Measurements from ENCODE around the gene SMOC1.

DNA sequence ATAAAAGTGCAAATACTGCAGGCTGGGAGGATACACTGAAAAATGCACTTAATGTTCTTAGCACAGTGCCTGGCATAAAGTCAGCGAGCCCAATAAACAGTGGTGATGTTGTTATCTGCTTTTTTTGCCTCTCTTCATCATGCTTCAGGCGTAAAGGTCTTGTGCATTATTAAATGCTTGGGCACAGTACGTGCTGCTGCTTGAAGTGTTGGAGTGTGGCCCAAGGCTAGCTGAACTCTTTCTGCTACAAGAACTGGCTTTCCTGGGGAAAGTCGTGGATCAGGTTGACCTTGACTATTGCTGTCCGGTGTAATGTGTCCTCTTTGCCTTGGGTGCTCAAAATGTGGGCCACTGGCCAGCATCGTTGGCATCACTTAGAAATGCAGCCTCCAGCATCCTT, 43.0 kb downstream of the SMOC1 start:
- TF ChIP-seq POLR2AphosphoS5 (IDR thresholded peaks at IDR 0.05) (no peak), POLR2A (IDR thresholded peaks at IDR 0.05) (no peak)
- TF ChIP-seq, protein P1, sequence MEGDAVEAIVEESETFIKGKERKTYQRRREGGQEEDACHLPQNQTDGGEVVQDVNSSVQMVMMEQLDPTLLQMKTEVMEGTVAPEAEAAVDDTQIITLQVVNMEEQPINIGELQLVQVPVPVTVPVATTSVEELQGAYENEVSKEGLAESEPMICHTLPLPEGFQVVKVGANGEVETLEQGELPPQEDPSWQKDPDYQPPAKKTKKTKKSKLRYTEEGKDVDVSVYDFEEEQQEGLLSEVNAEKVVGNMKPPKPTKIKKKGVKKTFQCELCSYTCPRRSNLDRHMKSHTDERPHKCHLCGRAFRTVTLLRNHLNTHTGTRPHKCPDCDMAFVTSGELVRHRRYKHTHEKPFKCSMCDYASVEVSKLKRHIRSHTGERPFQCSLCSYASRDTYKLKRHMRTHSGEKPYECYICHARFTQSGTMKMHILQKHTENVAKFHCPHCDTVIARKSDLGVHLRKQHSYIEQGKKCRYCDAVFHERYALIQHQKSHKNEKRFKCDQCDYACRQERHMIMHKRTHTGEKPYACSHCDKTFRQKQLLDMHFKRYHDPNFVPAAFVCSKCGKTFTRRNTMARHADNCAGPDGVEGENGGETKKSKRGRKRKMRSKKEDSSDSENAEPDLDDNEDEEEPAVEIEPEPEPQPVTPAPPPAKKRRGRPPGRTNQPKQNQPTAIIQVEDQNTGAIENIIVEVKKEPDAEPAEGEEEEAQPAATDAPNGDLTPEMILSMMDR (IDR thresholded peaks at IDR 0.05) = no peak
